Stimulated activated CD8-positive, alpha-beta memory T cell treated with anti-CD3 and anti-CD28 coated beads, Interleukin-12 subunit alpha, Interleukin-12 subunit beta, amount 100 ng/mL, for 4 hours (primary cell): ENCODE results near the gene BSDC1.

Experiments
- DNase-seq: peaks from one replicate; pipeline ENCODE4 v3.0.0-alpha.2; 2020; ENCODE audit warnings: low read depth

Gene BSDC1

GRCh38 chr1:32336963-32337675 lies 57.1 kb downstream of the BSDC1 start:
- DNase-seq = peak; percentile 42

- DNase-seq = no peak
These were observed 57.7 kb downstream of the BSDC1 start for GRCh38 chr1:32336591-32336932.

GRCh38 chr1:32335790-32336590 lies 58.3 kb downstream of the BSDC1 start, which contains the start of gene MARCKSL1:
TSS of gene MARCKSL1 (minus strand) at chr1:32336233. CDS start at chr1:32336033, 200 bp downstream.
- DNase-seq = peak; percentile 78

GRCh38 chr1:32335535-32335789 lies 58.8 kb downstream of the BSDC1 start:
- DNase-seq = no peak

- peak; percentile 55 for DNase-seq
These were observed 59.2 kb downstream of the BSDC1 start for GRCh38 chr1:32334864-32335534.

- DNase-seq = no peak
These were observed 59.9 kb downstream of the BSDC1 start for GRCh38 chr1:32334274-32334861.

- DNase-seq = no peak
These were observed 60.8 kb downstream of the BSDC1 start for GRCh38 chr1:32333251-32333963.

- no peak for DNase-seq
These were observed 61.8 kb downstream of the BSDC1 start for GRCh38 chr1:32332290-32333079.

GRCh38 chr1:32331549-32331948 lies 62.7 kb downstream of the BSDC1 start:
- no peak for DNase-seq

GRCh38 chr1:32330558-32331151 lies 63.6 kb downstream of the BSDC1 start:
- no peak for DNase-seq

GRCh38 chr1:32329931-32330466 lies 64.2 kb downstream of the BSDC1 start:
- DNase-seq = no peak

- DNase-seq = no peak
These were observed 67.0 kb downstream of the BSDC1 start for GRCh38 chr1:32327204-32327603.

- DNase-seq = no peak
These were observed 72.4 kb downstream of the BSDC1 start for GRCh38 chr1:32321712-32322291.

GRCh38 chr1:32318127-32318869 lies 75.9 kb downstream of the BSDC1 start:
- DNase-seq = no peak

- no peak for DNase-seq
These were observed 77.4 kb downstream of the BSDC1 start for GRCh38 chr1:32316903-32317277.
